ENCODE data around the gene CLIP1. TPM values are rescaled to one million over a fixed set of nuclear protein-coding genes. Genes with fewer than 3 reads are reported as not detected.

CLIP1 gene
- total RNA-seq, 1 experiment from 2014 or later = 42.9 TPM

GRCh38 chr12:122291431-122291830 is 131.0 kb downstream of the CLIP1 start:
- Histone ChIP-seq H3K4me2 (ENCODE audit: low read length) (no peak overlapping the region), H3K79me2 (ENCODE audit: insufficient read depth, low read length) (no peaks in the 10 kb centered on the region), H2AFZ (ENCODE audit: low read depth, low read length, poor library complexity, severe bottlenecking) (no peak overlapping the region), H3K27me3 (ENCODE audit: insufficient read depth, low read length) (no peaks in the 10 kb centered on the region), H3K9ac (ENCODE audit: low read length) (no peak overlapping the region), H3K9me3 (ENCODE audit: control insufficient read depth in 1 of 2, insufficient read depth in 1 of 2, low read depth in 1 of 2, low read length in 2 of 2) (no peaks in the 10 kb centered on the region), H3K9me2 (ENCODE audit: insufficient read depth) (no peaks in the 10 kb centered on the region), H3K36me3 (ENCODE audit: control insufficient read depth in 1 of 2, insufficient read depth in 2 of 2, low read length in 2 of 2) (no peaks in the 10 kb centered on the region), H4K20me1 (ENCODE audit: insufficient read depth) (no peaks in the 10 kb centered on the region), H3K27ac (ENCODE audit: low read depth, low read length) (no peak overlapping the region), H3K4me3 (replicated peaks in 1 of 2; ENCODE audit: low read depth in 1 of 2, low read length in 2 of 2) (no peak overlapping the region), H3K4me1 (ENCODE audit: control insufficient read depth in 1 of 2, insufficient read depth in 2 of 2, low read length in 2 of 2) (no peaks in the 10 kb centered on the region)
- ATAC-seq (no peak), DNase-seq (ENCODE audit: low read depth, low spot score) (no peak)
- ChIA-PET RAD21 (ENCODE audit: low non-redundant PET in 1 of 2, low total read pairs in 2 of 2, uncharacterized antibody in 2 of 2, unreplicated experiment in 2 of 2) (no interaction called here), POLR2A (no interaction called here), CTCF (no interaction called here)
- no TSS peak for BruUV-seq (replicated peaks)
- no peak for TF ChIP-seq POLR2AphosphoS5 (IDR thresholded peaks at IDR 0.05; ENCODE audit: low read depth, low read length)
- no peak for TF ChIP-seq ELF1 (IDR thresholded peaks at IDR 0.05; ENCODE audit: borderline replicate concordance, low read depth)
- TF ChIP-seq ZNF274 (IDR thresholded peaks at IDR 0.05; ENCODE audit: low read depth, low read length) = no peak
- no peak for TF ChIP-seq EZH2 (IDR thresholded peaks at IDR 0.05)
- TF ChIP-seq EZH2phosphoT487 (IDR thresholded peaks at IDR 0.05; ENCODE audit: borderline replicate concordance) = no peak
- no peak for TF ChIP-seq SP1 (IDR thresholded peaks at IDR 0.05; ENCODE audit: low read depth)
- no peak for TF ChIP-seq CTCF (IDR thresholded peaks at IDR 0.05 in 2 of 3, conservative IDR thresholded peaks at IDR 0.05 in 1 of 3; ENCODE audit: borderline replicate concordance in 1 of 3, insufficient read depth in 1 of 3, low read depth in 2 of 3, low read length in 2 of 3)
- TF ChIP-seq RAD21 (IDR thresholded peaks at IDR 0.05; ENCODE audit: low read depth) = no peak
- no peak for TF ChIP-seq MAX (IDR thresholded peaks at IDR 0.05)
- intact Hi-C loops (cut with micrococcal nuclease) = no loop called here

- no peak overlapping the region for H3K4me2 ChIP-seq (ENCODE audit: low read length)
- no peaks in the 10 kb centered on the region; a peak in 1 of 4 replicates for H3K36me3 ChIP-seq (ENCODE audit: control insufficient read depth in 1 of 2, insufficient read depth in 2 of 2, low read length in 2 of 2)
- no peak for DNase-seq (ENCODE audit: low read depth, low spot score)
- intact Hi-C loops (cut with micrococcal nuclease) = no loop called here
- H3K79me2 ChIP-seq (ENCODE audit: insufficient read depth, low read length) = no peaks in the 10 kb centered on the region
- no peak overlapping the region for H3K27ac ChIP-seq (ENCODE audit: low read depth, low read length)
- no peaks in the 10 kb centered on the region for H3K27me3 ChIP-seq (ENCODE audit: insufficient read depth, low read length)
- CTCF ChIA-PET = no interaction called here
- H3K4me1 ChIP-seq (ENCODE audit: control insufficient read depth in 1 of 2, insufficient read depth in 2 of 2, low read length in 2 of 2) = no peaks in the 10 kb centered on the region
- no TSS peak for BruUV-seq (replicated peaks)
- TF ChIP-seq EZH2phosphoT487 (IDR thresholded peaks at IDR 0.05; ENCODE audit: borderline replicate concordance) (no peak), SRF (IDR thresholded peaks at IDR 0.05; ENCODE audit: low read depth) (no peak), ZNF274 (IDR thresholded peaks at IDR 0.05; ENCODE audit: low read depth, low read length) (no peak), FOSL1 (IDR thresholded peaks at IDR 0.05; ENCODE audit: low read depth) (no peak), ZFX (IDR thresholded peaks at IDR 0.05) (no peak), ELF1 (IDR thresholded peaks at IDR 0.05; ENCODE audit: borderline replicate concordance, low read depth) (no peak), POLR2AphosphoS5 (IDR thresholded peaks at IDR 0.05; ENCODE audit: low read depth, low read length) (no peak), EGR1 (IDR thresholded peaks at IDR 0.05; ENCODE audit: low read depth) (no peak), ATF3 (IDR thresholded peaks at IDR 0.05) (no peak), EZH2 (IDR thresholded peaks at IDR 0.05) (no peak), MAX (IDR thresholded peaks at IDR 0.05) (no peak), CEBPB (IDR thresholded peaks at IDR 0.05; ENCODE audit: low read depth) (no peak), SIN3A (IDR thresholded peaks at IDR 0.05; ENCODE audit: low read depth) (no peak), JUND (IDR thresholded peaks at IDR 0.05) (no peak)
- H4K20me1 ChIP-seq (ENCODE audit: insufficient read depth) = no peaks in the 10 kb centered on the region
- no peak overlapping the region for H3K4me3 ChIP-seq (replicated peaks in 1 of 2; ENCODE audit: low read depth in 1 of 2, low read length in 2 of 2)
- H3K9ac ChIP-seq (ENCODE audit: low read length) = no peak overlapping the region
- H3K9me2 ChIP-seq (ENCODE audit: insufficient read depth) = no peaks in the 10 kb centered on the region
- no peaks in the 10 kb centered on the region for H3K9me3 ChIP-seq (ENCODE audit: control insufficient read depth in 1 of 2, insufficient read depth in 1 of 2, low read depth in 1 of 2, low read length in 2 of 2)
- no peak overlapping the region for H2AFZ ChIP-seq (ENCODE audit: low read depth, low read length, poor library complexity, severe bottlenecking)
- RAD21 ChIA-PET (ENCODE audit: low non-redundant PET in 1 of 2, low total read pairs in 2 of 2, uncharacterized antibody in 2 of 2, unreplicated experiment in 2 of 2) = no interaction called here
- ATAC-seq = no peak
- POLR2A ChIA-PET = no interaction called here
Observed at GRCh38 chr12:122283680-122284079, 138.8 kb downstream of the CLIP1 start.

Measured in HCT116 (cell line).